HG03521 (cell line): Measurements from ENCODE around the gene C20orf202.
"Not testable (repeated sequence)": the region's sequence is repeated elsewhere in the genome, so short reads cannot be mapped to it uniquely, and the experiment has no call there.

Experiments
- ATAC-seq: cut with Tn5 transposase; IDR thresholded peaks from one replicate; pipeline ENCODE4 v1.9.1; 2021; ENCODE audit warnings: mild to moderate bottlenecking, moderate library complexity; ENCODE audit not compliant: unreplicated experiment

Gene C20orf202

DNA sequence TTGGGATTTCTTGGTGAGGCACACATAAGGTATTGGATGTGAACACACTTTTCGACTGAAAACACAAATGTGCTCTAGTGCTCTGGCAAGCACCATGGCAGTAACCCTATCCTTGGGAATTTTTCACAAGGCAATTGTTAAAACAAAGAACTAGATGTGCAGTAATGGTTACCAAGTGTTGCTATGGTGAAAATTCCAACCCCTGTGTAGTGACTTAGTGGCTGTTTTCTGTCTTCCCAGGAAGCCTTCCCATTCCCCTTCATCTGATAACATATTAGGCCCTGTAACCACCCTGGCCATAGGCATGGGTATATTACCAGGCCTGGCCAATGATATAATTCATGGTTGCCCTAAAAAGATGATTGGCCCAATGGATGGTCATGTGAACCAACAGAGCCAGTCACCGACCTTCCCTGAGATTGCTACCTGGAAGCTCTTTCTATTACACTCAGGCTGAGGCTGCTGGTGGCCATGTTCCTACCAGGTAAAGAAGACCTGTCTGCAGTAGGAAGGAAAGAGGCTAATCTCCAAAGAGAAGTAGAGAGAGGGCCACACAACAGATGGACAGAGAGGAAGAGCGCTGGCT, 4.1 kb downstream of the C20orf202 start:
- ATAC-seq, result no peak

DNA sequence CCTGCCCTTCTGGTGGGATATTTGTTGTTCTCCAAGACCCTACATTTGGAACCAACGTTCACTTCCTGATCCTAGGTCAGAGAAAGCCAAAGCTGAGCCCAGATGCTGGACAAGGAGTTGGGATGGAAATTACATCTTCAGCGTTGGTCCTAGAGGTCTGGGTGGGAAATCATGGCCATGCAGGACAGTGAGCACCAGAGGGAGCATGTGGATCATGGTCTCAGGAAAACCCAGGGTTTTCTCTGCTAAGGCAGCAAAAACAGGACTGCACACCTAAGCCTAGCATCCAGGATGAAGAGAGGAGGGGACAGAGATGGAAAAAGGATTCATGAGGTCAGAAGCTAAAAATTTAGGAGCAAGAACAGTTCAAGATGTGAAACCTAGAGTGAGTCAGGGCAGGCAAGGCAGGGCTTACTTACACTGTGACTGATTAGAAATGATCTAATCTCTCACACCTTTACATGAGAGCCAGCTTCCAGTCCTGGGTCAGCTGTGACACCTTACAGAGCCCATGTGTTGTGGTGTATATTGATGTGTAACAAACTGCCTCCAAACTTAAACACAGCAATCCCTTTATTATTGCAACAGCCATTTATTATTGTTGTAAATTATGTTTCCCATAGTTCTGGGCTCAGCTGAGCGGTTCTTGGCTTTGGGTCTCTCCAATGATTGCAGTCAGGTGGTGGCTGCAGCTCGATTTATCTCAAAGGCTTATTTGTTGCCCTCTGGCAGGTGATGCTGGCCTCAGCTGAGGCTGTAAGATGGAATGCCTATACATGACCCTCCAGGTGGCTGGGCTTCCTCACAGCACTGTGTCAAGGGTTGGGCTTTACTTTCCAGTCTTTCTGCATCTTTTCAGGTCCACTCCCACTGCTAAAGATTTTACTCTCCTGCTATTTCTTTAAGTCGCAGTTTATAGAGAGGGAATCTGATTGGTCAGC, 6.5 kb downstream of the C20orf202 start:
- no peak for ATAC-seq

DNA sequence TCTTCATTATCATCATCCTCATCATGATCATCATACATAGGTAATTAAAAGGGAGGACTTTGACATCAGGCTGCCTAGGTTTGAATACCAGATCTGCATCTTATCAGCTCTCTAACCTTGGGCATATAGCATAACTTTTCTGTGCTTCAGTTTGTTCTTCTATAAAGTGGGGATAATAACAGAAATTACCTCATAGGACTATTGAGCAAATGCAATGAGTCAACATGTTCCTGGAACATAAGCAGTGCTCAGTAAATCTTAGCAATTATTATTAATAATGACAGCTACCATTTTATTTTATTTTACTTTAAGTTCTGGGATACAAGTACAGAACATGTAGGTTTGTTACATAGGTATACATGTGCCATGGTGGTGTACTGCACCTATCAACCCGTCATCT, 7.2 kb downstream of the C20orf202 start:
- ATAC-seq, result no peak

DNA sequence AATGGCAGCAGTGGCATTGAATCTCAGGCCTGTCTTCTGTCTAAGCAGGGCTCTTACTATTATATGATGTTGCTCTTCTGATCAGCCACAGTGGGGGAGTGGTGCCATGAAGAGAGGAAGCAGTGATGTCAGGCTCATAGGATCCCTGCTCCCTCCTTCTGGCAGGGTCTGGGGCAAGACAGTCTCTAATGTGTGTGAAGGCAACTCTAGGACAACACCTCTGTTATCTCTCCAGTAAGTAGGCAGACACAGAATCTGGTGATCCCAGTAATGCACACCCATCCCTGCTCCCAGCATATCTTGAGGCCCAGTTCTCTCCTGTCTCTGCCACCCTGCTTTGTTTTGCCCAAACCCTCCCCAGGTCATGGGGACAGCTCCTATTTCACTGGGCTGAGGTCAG, 8.8 kb downstream of the C20orf202 start:
- no peak for ATAC-seq

DNA sequence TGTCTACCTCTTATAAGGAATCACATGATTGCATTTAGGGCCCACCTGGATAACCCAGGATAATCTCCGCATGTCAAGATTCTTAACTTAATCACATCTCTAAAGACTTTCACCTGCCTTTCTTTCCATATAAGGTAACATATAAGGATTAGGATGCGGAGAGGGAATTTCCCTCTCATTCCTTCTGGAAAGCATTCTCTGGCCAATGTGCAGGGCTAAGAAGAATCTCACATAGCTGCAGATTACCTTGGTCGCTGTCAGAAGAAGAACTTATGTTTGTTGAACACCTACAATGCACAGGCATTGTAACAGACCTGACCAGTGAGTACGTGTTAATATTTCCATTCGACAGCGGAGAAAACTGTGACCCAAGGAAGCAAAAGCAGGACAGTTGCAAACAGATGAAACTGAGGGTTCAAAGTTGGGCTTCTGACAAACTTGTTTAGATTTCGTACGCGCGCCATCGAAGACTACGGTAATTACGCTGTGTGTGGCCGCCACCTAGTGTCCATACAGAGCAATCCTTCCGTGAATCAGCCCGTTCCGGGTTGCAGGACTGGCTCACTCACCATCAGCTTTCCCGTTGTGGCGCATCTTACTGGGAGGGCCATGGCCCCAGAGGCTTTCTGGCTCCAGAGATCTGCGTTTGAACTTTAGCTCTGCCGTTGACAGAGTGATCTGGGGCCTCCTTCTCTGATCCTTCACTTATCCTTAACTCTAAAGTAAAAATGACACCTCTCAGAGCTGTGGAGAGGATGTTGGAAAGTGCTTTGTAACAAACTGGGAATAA, 9.5 kb downstream of the C20orf202 start:
- no peak for ATAC-seq

DNA sequence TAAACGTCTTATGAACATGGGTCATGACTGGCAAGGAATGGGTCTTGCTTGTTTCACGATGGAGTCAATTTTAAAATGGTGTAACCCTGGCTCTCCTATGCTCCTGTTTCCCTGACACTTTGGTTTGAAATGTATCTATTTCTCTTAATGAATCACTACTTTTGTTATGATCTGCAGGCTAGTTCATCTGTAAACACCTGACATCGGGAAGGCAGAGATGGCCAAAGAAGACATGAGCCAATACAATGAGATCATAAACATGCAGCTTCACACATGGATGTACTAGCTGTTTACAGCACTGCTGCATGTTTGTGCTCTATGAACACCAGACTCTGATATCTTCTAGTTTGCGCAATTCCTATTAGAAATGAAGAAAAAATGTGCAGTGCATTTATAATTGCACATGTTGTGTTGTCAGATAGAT, 11.6 kb downstream of the C20orf202 start:
- no peak for ATAC-seq

DNA sequence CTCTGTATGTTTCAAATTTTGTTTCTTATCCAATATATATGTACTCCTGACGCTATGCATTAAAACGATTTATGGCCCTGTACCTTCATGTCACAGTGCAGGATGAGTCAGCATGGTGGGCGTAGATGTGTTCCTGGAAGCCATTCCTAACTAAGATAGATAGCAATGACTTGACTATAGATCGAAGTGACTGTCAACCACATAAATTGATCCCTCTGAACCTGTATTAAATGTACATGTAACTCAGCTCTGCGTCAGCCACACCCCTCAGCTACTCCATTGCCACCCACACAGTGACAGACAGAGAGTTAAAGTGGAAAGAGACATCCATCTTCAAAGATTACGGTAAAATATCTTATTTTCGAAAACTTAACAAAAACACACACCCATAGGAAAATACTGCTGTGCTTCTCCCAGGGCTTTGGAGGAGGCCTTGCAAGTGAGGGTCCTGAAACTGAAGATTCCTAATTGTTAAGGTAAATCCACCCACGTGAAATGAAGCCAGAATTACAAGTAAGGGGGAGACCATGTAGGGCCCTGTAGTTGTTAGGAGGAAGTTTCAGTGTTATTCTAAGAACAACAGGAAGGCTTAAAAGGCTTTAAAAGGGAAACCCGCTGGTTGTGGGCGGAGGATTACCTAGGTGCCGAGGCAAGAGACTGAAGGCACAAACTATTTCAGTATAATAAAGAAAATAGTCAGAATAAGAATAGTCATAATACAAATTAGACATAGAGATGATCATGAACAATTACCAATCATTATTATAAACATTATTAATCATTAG, 12.3 kb downstream of the C20orf202 start:
- ATAC-seq, result no peak

DNA sequence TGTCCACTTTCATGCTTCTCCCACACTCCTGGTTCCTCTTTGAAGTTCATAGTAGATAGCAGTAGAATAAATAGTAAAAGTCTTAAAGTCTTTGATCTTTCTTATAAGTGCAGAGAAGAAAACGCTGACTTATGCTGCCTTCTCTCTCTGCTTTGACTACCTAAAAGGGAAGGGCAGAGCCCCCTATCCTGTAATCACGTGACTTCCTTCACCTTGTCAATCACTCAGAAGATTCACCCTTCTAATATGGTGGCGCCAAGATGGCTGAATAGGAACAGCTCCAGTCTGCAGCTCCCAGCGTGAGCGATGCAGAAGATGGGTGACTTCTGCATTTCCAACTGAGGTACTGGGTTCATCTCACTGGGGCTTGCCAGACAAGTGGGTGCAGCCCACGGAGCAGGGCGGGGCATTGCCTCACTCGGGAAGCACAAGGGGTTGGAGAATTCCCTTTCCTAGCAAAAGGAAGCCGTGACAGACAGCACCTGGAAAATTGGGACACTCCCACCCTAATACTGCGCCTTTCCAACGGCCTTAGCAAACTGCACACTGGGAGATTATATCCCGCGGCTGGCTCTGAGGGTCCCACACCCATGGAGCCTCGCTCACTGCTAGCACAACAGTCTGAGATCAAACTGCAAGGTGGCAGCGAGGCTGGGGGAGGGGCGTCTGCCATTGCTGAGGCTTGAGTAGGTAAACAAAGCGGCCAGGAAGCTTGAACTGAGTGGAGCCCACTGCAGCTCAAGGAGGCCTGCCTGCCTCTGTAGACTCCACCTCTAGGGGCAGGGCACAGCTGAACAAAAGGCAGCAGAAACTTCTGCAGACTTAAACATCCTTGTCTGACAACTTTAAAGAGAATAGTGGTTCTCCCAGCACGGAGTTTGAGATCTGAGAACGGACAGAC, 13.5 kb downstream of the C20orf202 start:
- ATAC-seq, result not testable (repeated sequence)

DNA sequence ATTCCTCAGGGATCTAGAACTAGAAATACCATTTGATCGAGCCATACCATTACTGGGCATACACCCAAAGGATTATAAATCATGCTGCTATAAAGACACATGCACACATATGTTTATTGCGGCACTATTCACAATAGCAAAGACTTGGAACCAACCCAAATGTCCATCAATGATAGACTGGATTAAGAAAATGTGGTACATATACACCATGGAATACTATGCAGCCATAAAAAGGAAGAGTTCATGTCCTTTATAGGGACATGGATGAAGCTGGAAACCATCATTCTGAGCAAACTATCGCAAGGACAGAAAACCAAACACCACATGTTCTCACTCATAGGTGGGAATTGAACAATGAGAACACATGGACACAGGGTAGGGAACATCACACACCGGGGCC, 19.5 kb downstream of the C20orf202 start:
- ATAC-seq, result not testable (repeated sequence)

DNA sequence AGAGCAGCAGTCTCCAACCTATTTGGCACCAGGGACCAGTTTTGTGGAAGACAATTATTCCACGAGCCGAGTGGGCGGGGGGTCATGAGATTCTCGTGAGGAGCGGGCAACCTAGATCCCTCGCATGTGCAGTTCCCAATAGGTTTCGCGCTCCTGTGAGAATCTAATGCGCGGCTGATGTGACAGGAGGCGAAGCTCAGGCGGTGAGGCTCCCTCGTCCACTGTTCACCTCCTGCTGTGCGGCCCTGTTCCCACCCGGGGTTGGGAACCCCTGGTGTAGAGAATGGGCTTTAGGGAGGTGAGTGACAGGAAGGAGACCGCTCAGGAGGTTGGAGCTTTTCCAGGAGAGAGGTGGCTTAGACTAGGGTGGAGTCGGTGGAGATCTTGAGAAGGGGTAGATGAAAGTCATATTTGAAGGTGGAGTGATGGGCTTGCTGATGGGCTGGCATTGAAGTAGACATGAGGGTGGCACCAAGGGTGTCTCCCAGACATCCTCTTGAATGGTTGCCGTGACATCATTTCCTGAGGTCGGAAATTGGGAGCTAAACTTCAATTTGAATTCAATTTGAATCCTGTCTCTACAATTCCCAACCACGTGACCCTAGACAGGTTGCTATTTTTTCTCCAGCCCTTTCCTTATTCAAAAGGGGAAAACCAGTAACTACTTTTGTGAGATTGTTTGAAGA, 21.1 kb downstream of the C20orf202 start:
- ATAC-seq, result no peak

DNA sequence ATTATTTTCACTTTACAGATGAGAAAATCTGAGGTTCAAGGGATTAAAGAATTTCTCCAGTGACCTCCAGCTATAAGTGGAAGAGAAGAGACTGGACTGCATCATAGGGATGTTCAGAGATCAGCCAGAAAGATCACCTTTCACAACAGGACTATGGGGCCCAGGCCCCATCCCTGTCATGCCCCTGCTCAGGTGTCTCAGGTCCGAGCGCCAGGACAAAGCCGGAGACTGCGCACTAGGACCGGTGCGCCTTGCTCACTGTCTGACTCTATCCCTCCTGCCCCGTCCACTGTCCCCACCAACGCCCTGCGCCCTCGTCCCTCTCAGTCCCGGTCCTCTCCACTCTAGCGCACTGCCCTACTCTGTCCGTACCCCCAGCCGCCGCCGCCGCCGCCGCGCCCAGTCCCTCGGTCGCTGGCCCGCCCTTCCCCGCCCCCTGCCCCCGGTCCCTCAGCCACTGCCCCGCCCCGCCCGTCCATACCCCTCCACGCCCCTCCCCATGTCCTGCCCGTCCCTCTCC, 22.1 kb downstream of the C20orf202 start:
- peak; percentile 8 for ATAC-seq

DNA sequence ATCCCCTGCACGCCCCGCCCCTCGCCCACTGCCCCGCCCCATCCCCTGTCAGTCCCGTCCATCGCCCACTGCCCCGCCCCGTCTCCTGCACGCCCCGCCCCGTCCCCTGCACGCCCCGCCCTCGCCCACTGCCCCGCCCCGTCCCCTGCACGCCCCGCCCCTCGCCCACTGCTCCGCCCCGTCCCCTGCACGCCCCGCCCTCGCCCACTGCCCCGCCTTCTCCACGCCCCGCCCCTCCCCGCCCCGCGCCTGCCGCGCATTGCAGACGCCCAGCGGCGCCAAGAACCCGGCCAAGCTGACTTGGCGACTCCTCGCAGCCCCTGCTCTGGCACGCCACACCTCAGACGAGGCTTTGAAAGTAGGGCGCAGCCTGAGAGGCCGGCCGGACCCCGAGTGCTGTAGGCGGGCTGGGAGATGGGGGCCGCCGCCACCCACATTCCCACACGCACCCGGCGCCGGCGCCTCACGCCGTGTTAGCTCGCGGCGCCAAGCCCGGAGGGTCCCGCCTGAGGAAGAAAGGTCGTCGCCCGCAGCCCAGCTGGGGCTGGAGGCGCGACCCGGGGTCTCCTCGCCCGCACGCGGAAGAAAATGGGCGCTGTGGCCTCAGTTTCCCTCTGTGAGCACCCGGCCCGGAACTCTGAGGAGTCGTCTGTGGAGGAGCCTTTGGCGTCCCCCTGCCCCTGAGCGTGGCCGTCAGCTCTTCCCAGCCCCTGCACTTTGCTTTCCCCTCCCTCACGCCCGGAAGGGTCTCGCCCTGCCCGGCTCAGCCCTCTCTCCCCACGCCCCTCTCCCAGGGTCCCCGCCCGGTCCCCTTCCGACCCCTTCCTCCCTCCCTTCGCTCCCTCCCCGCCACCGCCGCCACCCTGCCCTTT, 22.8 kb downstream of the C20orf202 start, which contains the start of gene RAD21L1:
TSS of gene RAD21L1 (plus strand) at position 262 of the 872 bp plus-strand sequence. CDS start 2,410 bp downstream, outside the sequence.
- peak; percentile 49 for ATAC-seq

DNA sequence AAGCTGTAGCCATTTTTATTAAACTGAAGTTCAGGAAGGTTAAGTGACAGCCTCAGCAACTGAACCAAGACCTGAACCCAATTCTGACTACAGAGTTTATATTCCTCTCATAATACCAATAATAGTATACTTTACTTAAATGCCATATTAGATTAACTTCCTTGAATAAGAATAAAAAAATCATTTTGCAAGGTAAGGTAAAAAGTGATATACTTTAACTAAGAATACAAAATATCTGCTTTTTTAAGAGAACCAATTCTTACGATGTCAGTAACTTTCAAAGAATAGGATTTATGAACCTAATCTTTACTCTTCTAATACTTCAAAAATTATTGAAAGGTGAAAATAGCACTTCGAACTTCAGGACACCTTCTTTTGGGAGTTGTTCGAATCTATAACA, 26.3 kb downstream of the C20orf202 start:
- ATAC-seq, result no peak

DNA sequence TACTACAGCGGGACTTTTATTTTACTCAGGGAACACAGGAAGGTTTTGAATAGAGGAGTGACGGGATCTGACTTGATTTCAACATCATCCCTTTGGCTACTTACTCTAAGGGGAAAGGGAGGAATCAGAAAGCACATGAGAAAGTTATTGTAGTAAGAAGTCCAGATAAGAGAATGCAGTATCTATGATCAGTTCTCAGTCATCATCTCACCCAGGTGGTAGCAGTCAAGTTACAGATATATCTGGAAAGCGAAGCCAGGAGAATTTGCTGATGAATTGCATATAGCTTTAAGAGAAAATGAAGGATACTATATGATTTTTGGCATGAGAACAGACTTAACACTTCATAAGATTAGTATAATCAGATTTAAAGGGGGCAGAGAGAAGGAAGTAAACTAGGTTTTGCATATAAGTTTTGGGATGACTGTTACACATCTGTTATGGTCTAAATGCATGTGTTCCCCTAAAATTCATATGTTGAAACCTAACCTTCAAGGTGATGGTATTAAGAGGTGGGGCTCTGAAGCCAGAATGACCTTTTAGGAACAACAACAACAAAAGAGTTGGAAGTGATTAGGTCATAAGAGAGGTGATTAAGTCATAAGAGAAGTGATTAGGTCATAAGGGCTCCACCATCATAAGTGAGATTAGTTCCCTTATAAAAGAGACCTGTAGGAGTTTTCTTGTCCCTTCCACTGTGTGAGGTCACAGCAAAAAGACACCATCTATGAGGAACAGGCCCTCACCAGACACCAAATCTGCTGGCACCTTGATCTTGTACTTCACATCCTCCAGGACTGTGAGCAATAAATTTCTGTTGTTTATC, 29.2 kb downstream of the C20orf202 start:
- no peak for ATAC-seq

DNA sequence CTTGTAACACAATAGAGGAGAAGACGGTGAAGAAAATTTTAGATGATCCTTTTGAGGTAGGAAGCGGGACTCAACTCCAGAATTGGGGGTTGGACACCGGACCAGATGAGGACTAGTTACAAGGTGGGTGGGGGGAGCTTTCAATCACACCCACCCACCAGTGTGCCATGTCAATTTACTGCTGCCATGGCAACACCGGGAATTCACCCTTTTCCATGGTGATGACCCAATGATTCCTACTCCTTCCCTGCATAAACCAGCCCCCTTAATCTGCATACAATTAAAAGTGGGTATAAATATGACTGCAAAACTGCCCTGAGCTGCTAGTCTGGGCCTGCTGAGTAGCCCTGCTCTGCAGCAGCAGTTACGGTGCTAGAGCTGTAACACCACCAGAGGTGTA, 37.3 kb downstream of the C20orf202 start:
- no peak for ATAC-seq

DNA sequence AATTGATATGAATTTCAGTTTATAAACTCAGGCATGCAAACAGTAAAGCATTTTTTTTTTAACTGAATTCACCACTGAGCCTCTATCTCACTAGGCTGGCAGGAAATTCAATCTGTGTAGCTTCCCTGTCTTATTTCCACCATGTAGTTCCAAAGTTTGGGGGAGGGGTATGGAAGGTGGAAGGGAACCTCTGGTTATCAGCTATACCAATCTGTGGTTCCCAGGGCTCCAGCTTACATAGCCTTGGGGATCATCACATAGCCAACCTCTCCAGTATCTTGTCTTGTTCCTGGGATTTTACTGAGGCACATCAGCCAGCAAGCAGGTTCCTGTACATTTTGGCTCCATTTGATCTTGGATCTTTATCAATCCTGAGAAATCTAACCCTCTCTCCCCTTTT, 38.2 kb downstream of the C20orf202 start:
- ATAC-seq, result no peak

DNA sequence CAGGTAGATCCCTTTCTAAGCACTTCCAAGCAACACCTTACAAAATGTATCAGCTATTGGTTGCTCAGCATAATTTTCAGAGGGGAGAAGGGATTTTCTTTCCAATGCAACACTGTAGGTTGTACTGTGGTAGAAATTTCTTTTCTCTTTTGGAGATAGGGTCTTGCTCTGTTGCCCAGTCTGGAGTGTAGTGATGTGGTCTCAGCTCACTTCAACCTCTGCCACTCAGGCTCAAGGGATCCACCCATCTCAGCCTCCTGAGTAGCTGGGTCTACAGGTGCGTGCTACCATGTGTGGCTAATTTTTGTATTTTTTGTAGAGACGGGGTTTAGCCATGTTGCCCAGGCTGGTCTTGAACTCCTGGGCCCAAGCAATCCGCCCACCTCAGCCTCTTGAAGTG, 38.8 kb downstream of the C20orf202 start:
- ATAC-seq, result no peak
